MG63 (cell line): ENCODE results near the gene MLLT6. TPM values are rescaled to one million over a fixed set of nuclear protein-coding genes. Genes with fewer than 3 reads are reported as not detected.
"Not testable (repeated sequence)": the region's sequence is repeated elsewhere in the genome, so short reads cannot be mapped to it uniquely, and the experiment has no call there.

Source experiments
- DNase-seq: peaks from one replicate; pipeline ENCODE4 v3.0.0-alpha.2; 2020
- H3K27me3 ChIP-seq: fragments of 250-450 bp; sonication (Bioruptor Pico); 2 replicates; pipeline ENCODE4 v1.5.1; 2020; ENCODE audit warnings: mild to moderate bottlenecking, moderate library complexity
- H3K36me3 ChIP-seq: fragments of 250-450 bp; sonication (Bioruptor Pico); 2 replicates; pipeline ENCODE4 v1.5.1; 2020; ENCODE audit warnings: mild to moderate bottlenecking, moderate library complexity
- H3K4me3 ChIP-seq: fragments of 250-450 bp; sonication (Bioruptor Pico); 2 replicates; pipeline ENCODE4 v1.5.1; 2020; ENCODE audit warnings: mild to moderate bottlenecking, moderate library complexity
- H3K9me3 ChIP-seq: fragments of 250-450 bp; sonication (Bioruptor Pico); 2 replicates; pipeline ENCODE4 v1.5.1; 2020; ENCODE audit warnings: mild to moderate bottlenecking, moderate library complexity
- total RNA-seq: library from RNA; depleted of rRNA; stranded (reverse); fragments of >200 nt; shearing (Covaris generic); gene quantifications from 2 replicates; pipeline ENCODE4 v1.2.3, GENCODE V29; 2014; ENCODE audit warnings: low replicate concordance

The MLLT6 gene
- total RNA-seq, 1 experiment from 2014 or later: 17.5 TPM

DNA sequence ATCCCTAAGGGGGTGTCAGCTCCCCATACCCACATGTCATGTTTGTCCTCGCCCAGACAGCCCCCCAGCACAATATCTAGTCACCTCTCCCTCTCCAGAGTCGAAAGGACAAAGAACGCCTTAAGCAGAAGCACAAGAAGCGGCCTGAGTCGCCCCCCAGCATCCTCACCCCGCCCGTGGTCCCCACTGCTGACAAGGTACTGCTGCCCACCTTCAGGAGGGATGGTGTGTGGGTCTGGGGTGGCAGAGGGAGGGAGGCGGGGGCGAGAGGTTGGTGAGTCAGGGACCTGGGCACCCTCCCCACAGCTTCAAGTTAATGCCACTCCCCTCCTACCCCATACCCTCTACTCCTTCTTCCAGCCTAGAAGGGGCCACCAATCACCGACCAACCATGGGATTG is 7.5 kb downstream of the MLLT6 start:
- DNase-seq: no peak
- peaks cover 66% of the 10 kb centered on the region for H3K36me3 ChIP-seq
- no peaks in the 10 kb centered on the region for H3K9me3 ChIP-seq
- H3K27me3 ChIP-seq: no peaks in the 10 kb centered on the region
- H3K4me3 ChIP-seq: no peak overlapping the region

GRCh38 chr17:38713456-38714075 is 8.5 kb downstream of the MLLT6 start:
- peaks cover 67% of the 10 kb centered on the region for H3K36me3 ChIP-seq
- H3K9me3 ChIP-seq: no peaks in the 10 kb centered on the region
- no peaks in the 10 kb centered on the region for H3K27me3 ChIP-seq
- no peak for DNase-seq
- H3K4me3 ChIP-seq: no peak overlapping the region

GRCh38 chr17:38715216-38715943 is 10.3 kb downstream of the MLLT6 start:
- no peak for DNase-seq
- Histone ChIP-seq H3K9me3 (no peaks in the 10 kb centered on the region), H3K4me3 (no peak overlapping the region), H3K27me3 (no peaks in the 10 kb centered on the region), H3K36me3 (peaks cover 69% of the 10 kb centered on the region)

DNA sequence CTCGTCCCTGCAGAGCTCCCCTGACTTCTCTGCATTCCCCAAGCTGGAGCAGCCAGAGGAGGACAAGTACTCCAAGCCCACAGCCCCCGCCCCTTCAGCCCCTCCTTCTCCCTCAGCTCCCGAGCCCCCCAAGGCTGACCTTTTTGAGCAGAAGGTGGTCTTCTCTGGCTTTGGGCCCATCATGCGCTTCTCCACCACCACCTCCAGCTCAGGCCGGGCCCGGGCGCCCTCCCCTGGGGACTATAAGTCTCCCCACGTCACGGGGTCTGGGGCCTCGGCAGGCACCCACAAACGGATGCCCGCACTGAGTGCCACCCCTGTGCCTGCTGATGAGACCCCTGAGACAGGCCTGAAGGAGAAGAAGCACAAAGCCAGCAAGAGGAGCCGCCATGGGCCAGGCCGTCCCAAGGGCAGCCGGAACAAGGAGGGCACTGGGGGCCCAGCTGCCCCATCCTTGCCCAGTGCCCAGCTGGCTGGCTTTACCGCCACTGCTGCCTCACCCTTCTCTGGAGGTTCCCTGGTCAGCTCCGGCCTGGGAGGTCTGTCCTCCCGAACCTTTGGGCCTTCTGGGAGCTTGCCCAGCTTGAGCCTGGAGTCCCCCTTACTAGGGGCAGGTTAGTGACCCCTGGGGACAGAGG is 11.4 kb downstream of the MLLT6 start:
- Histone ChIP-seq H3K9me3 (no peaks in the 10 kb centered on the region), H3K4me3 (no peak overlapping the region), H3K27me3 (no peaks in the 10 kb centered on the region), H3K36me3 (peaks cover 64% of the 10 kb centered on the region)
- no peak for DNase-seq

- DNase-seq: no peak
- Histone ChIP-seq H3K4me3 (no peak overlapping the region), H3K9me3 (no peaks in the 10 kb centered on the region), H3K36me3 (peaks cover 62% of the 10 kb centered on the region), H3K27me3 (no peaks in the 10 kb centered on the region)
Observed at GRCh38 chr17:38717139-38717745, 12.2 kb downstream of the MLLT6 start.

DNA sequence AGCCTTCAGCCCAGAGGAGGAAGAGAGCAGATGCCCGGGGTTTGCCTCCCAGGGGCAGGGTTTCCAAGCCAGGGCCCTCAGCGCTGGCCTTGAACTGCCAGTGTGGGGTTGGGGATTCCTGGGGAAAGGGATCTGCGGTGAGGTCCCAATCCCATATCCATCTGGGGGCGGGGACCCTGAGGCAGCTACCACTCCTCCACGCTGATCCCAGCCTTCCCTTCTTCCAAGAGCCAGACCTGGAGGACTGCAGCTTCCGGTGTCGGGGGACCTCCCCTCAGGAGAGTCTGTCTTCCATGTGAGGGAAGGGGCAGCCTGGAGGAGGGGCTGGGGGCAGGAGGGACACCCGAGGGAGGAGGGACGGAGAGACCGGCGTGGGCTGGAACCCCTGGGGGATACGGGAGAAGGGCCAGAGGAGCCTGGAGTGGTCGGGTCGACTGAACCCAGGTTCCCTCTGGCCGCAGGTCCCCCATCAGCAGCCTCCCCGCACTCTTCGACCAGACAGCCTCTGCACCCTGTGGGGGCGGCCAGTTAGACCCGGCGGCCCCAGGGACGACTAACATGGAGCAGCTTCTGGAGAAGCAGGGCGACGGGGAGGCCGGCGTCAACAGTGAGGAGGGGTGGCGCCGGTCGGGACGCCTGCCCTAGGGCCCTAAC is 14.3 kb downstream of the MLLT6 start:
- Histone ChIP-seq H3K36me3 (peaks cover 49% of the 10 kb centered on the region), H3K4me3 (no peak overlapping the region), H3K9me3 (no peaks in the 10 kb centered on the region), H3K27me3 (no peaks in the 10 kb centered on the region)
- DNase-seq: no peak

- Histone ChIP-seq H3K9me3 (no peaks in the 10 kb centered on the region), H3K27me3 (no peaks in the 10 kb centered on the region), H3K4me3 (no peak overlapping the region), H3K36me3 (peaks cover 53% of the 10 kb centered on the region)
- no peak for DNase-seq
Observed at GRCh38 chr17:38719943-38720641, 15.0 kb downstream of the MLLT6 start.

- Histone ChIP-seq H3K9me3 (no peaks in the 10 kb centered on the region), H3K36me3 (peaks cover 50% of the 10 kb centered on the region), H3K4me3 (no peak overlapping the region), H3K27me3 (no peaks in the 10 kb centered on the region)
- DNase-seq: no peak
Observed at GRCh38 chr17:38720941-38721340, 15.9 kb downstream of the MLLT6 start.

- Histone ChIP-seq H3K9me3 (no peaks in the 10 kb centered on the region), H3K4me3 (no peak overlapping the region), H3K27me3 (no peaks in the 10 kb centered on the region), H3K36me3 (peaks cover 46% of the 10 kb centered on the region)
- no peak for DNase-seq
Observed at GRCh38 chr17:38721802-38722201, 16.7 kb downstream of the MLLT6 start.

DNA sequence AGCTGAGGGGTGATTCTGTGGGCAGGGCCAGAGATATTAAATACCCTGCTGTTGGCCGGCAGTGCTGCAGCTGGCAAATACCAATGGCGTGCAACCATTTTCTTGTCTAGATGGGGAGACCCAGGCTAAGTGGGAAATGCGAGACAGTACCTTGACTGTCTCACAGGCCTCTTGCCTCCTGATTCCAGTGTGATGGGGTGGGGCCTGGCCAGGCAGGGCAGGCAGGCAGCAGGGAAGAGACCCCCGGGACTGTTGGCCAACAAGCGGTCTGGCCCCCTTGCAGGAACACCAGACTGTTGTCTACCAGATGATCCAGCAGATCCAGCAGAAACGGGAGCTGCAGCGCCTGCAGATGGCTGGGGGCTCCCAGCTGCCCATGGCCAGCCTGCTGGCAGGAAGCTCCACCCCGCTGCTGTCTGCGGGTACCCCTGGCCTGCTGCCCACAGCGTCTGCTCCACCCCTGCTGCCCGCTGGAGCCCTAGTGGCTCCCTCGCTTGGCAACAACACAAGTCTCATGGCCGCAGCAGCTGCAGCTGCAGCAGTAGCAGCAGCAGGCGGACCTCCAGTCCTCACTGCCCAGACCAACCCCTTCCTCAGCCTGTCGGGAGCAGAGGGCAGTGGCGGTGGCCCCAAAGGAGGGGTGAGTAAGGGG is 19.4 kb downstream of the MLLT6 start:
- peaks cover 22% of the 10 kb centered on the region for H3K36me3 ChIP-seq
- DNase-seq: no peak
- no peaks in the 10 kb centered on the region for H3K27me3 ChIP-seq
- no peaks in the 10 kb centered on the region for H3K9me3 ChIP-seq
- no peak overlapping the region for H3K4me3 ChIP-seq

DNA sequence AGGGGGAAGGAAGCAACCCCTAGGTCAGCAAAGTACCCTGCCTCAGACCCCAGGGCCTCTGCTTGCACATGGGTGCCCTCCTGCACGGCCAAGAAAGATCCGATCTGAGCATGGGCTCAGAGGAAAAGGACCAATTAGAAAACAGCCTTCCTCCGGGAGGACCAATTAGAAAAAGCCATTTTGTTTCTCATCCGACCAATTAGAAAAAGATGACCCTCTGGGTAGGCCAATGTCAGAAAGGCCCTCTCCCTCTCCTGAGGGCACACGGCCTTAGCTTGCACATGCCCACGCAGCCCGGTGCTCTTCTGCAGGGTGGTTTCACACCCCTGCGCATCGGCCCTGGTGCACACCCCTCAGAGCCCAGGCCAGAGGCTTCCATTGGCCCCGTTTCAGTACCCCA is 20.0 kb downstream of the MLLT6 start:
- DNase-seq: no peak
- peaks cover 16% of the 10 kb centered on the region for H3K36me3 ChIP-seq
- H3K4me3 ChIP-seq: no peak overlapping the region
- no peaks in the 10 kb centered on the region for H3K27me3 ChIP-seq
- H3K9me3 ChIP-seq: no peaks in the 10 kb centered on the region

DNA sequence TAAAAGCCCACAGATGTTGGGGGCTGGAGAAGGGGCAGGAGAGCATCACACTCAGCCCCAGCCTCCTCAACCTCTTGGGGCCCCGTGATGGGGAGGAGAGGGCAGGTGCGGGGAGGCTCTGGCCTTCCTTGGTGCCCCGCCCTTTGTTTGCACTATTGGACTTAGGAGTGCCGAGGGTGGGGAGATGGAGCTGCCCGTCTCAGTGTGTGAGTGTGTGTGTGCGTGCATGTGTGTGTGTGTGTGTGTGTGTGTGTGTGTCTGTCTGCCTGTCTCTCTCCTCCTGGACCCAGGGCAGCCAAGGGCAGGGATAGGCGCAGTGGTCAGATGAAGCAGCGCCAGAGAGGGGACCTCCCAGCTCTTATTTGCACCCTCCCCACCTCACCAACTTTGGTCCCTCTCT is 21.1 kb downstream of the MLLT6 start:
- not testable (repeated sequence) for H3K9me3 ChIP-seq, DNase-seq, H3K4me3 ChIP-seq, H3K27me3 ChIP-seq
- peaks cover 17% of the 10 kb centered on the region for H3K36me3 ChIP-seq

- H3K4me3 ChIP-seq: no peak overlapping the region
- no peak for DNase-seq
Observed at GRCh38 chr17:38727736-38728135, 22.7 kb downstream of the MLLT6 start.

DNA sequence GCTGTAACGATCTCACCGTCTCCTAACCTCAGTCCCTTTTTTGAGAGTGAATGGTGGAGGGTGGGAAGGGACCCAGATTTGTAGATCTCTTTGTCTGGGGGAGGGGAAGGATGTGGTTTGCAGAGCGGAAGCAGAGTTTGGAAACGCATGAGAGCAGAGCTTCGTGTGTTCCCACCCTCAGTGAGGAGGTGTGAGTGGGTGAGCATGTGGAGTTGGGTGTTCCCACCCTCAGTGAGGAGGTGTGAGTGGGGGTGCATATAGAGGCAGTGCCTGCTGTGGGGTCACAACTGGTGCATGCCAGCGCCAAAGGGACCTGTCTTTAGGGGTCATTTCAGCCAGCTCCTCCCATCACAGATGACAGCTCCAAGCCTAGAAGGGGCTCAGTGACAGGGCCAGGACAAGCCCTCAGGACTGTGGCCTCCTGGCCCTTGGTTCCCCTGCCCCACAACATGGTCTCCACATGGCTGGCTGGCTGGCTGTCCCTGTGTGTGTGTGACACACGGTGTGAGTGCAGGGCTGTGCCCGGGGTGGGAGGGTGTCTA is 23.3 kb downstream of the MLLT6 start:
- H3K36me3 ChIP-seq: peaks cover 37% of the 10 kb centered on the region
- no peaks in the 10 kb centered on the region for H3K27me3 ChIP-seq
- DNase-seq: no peak
- H3K9me3 ChIP-seq: no peaks in the 10 kb centered on the region
- no peak overlapping the region for H3K4me3 ChIP-seq

More at GRCh38 chr17:38727736-38728135, 22.7 kb downstream of the MLLT6 start:
- Histone ChIP-seq H3K36me3 (peaks cover 30% of the 10 kb centered on the region), H3K9me3 (no peaks in the 10 kb centered on the region), H3K27me3 (no peaks in the 10 kb centered on the region)

DNA sequence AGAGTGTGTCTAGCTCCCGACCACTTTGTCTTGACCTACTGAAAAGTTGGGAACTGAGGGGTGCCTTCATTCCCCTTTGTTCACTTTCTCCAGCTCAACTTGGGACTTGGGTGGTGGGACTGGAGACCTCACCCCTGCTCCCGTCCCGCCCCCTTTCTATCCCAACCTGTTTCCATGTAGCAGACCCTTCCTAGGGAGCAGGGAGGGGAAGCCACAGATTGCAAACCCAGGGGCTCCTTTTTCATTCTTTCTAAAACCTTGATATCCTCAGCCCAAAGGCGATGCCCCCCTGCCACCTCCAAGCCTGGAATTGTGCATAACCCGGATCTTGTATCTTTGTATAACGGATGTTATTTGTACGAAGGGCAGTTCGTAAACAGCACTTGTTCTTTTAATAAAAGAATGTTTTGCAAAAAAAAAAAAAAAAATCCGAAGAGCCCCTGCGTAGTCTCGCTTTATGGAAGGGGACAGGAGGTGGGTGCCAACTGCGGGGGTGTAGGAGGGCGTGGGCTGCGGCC is 24.4 kb downstream of the MLLT6 start:
- Histone ChIP-seq H3K9me3 (no peaks in the 10 kb centered on the region), H3K36me3 (peaks cover 38% of the 10 kb centered on the region), H3K27me3 (no peaks in the 10 kb centered on the region), H3K4me3 (peak overlapping the region; percentile 56)
- DNase-seq: no peak
